GM10266 (cell line): ENCODE data around the gene TFEB.

Experiments used
- DNase-seq: peaks from one replicate; pipeline ENCODE4 v3.0.0; 2012; ENCODE audit errors: extremely low spot score
- CTCF ChIP-seq: IDR thresholded peaks from 2 replicates; pipeline ENCODE4 v1.5.1; 2012; ENCODE audit warnings: mild to moderate bottlenecking, low read depth; ENCODE audit not compliant: control insufficient read depth, insufficient read depth; ENCODE audit errors: missing control alignments

The TFEB gene

GRCh38 chr6:41683523-41684310, 51.7 kb downstream of the TFEB start:
- peak; percentile 96 for TF ChIP-seq CTCF
- DNase-seq, result peak; percentile 88

- DNase-seq, result no peak
- no peak for TF ChIP-seq CTCF
These were observed 52.2 kb downstream of the TFEB start for GRCh38 chr6:41683273-41683522.

GRCh38 chr6:41682497-41683272, 52.7 kb downstream of the TFEB start:
- no peak for TF ChIP-seq CTCF
- DNase-seq, result peak; percentile 41

- peak; percentile 91 for DNase-seq
- TF ChIP-seq CTCF, result peak; percentile 89
These were observed 53.3 kb downstream of the TFEB start for GRCh38 chr6:41682056-41682477.

GRCh38 chr6:41680182-41680965, 55.0 kb downstream of the TFEB start:
- TF ChIP-seq CTCF, result no peak

GRCh38 chr6:41679696-41680095, 55.7 kb downstream of the TFEB start:
- DNase-seq, result no peak
- TF ChIP-seq CTCF, result no peak

More at GRCh38 chr6:41680182-41680965, 55.0 kb downstream of the TFEB start:
- no peak for DNase-seq
